Endothelial cell of umbilical vein (primary cell): ENCODE measurements around the gene CDK6.

Source experiments
- EZH2 ChIP-seq: IDR thresholded peaks from 2 replicates; pipeline ENCODE4 v1.6.1; 2012; ENCODE audit warnings: borderline replicate concordance, low read depth, mild to moderate bottlenecking, moderate library complexity, low read length, inconsistent platforms; ENCODE audit not compliant: severe bottlenecking
- FOS ChIP-seq: IDR thresholded peaks from 2 replicates; pipeline ENCODE4 v1.6.1; 2011; ENCODE audit warnings: mild to moderate bottlenecking, low read length, moderate library complexity, borderline replicate concordance; ENCODE audit not compliant: insufficient read depth
- GATA2 ChIP-seq: IDR thresholded peaks from 2 replicates; pipeline ENCODE4 v1.7.0; 2011; ENCODE audit warnings: low read depth, mild to moderate bottlenecking, moderate library complexity, mixed read lengths, low read length; ENCODE audit not compliant: insufficient read length, insufficient read depth
- JUN ChIP-seq: IDR thresholded peaks from 2 replicates; pipeline ENCODE4 v1.6.1; 2011; ENCODE audit warnings: borderline replicate concordance, low read depth; ENCODE audit not compliant: insufficient read length, insufficient read depth
- MYC ChIP-seq: IDR thresholded peaks from one replicate; pipeline ENCODE4 v1.6.1; 2011; ENCODE audit warnings: mild to moderate bottlenecking, low read depth, low read length
- POLR2A ChIP-seq: IDR thresholded peaks from 2 replicates; pipeline ENCODE4 v1.6.1; 2012; ENCODE audit warnings: low read depth, mild to moderate bottlenecking, control low read depth, low read length
- POLR2AphosphoS5 ChIP-seq: IDR thresholded peaks from 2 replicates; pipeline ENCODE4 v1.6.1; 2012; ENCODE audit warnings: low read depth, mild to moderate bottlenecking, control low read depth, low read length, moderate library complexity; ENCODE audit not compliant: insufficient read depth
- TF ChIP-seq, protein P1 (sequence below), 2 donors: IDR thresholded peaks; 1 replicate in 1 of 2; 2 replicates in 1 of 2; pipeline ENCODE4 v1.5.1; 2011; ENCODE audit warnings: low read length in 2 of 2, mild to moderate bottlenecking in 2 of 2, moderate library complexity in 2 of 2, control low read depth in 1 of 2, inconsistent platforms in 1 of 2, low read depth in 1 of 2; ENCODE audit not compliant: insufficient read depth in 1 of 2; ENCODE audit errors: extremely low read depth in 1 of 2
- TF ChIP-seq, protein P2 (sequence below): IDR thresholded peaks from 2 replicates; pipeline ENCODE4 v1.6.1; 2011; ENCODE audit not compliant: insufficient read depth, insufficient read length

DNA sequence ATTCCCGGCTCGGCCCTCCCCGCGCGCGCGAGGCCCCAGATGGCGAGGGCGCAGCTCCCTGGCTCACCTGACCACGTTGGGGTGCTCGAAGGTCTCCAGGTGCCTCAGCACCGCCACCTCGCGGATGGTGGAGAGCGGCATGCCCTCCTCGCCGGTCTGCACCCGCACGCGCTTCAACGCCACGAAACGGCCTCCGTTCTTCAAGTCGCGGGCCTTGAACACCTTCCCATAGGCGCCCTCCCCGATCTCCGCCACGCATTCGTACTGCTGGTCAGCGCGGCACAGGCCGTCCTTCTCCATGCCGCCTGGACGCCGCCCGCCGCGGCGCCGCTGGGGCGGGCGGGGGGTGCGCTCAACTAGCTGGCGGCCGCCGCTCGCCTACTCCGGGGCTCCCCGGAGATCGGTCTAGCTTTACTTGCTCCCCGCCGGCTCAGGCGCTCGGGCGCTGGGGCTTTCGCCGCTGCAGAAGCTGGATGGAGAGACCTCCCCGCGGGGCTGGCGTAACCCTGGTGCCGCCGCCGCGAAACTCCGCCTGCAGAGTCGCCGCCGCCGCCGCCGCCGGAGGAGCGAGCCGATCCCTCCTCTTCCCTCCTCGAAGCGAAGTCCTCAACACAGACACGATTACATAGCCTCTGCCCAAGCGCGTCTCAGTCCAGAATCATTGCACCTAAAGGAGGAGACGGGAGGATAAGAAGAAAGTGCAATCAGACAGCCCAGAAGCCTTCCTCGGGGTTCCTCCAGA is 3.2 kb downstream of the CDK6 start:
- TF ChIP-seq POLR2AphosphoS5 (peak; percentile 51), POLR2A (no peak), EZH2 (no peak), JUN (no peak), MYC (peak; percentile 40), GATA2 (no peak), FOS (no peak)
- TF ChIP-seq, protein P1, sequence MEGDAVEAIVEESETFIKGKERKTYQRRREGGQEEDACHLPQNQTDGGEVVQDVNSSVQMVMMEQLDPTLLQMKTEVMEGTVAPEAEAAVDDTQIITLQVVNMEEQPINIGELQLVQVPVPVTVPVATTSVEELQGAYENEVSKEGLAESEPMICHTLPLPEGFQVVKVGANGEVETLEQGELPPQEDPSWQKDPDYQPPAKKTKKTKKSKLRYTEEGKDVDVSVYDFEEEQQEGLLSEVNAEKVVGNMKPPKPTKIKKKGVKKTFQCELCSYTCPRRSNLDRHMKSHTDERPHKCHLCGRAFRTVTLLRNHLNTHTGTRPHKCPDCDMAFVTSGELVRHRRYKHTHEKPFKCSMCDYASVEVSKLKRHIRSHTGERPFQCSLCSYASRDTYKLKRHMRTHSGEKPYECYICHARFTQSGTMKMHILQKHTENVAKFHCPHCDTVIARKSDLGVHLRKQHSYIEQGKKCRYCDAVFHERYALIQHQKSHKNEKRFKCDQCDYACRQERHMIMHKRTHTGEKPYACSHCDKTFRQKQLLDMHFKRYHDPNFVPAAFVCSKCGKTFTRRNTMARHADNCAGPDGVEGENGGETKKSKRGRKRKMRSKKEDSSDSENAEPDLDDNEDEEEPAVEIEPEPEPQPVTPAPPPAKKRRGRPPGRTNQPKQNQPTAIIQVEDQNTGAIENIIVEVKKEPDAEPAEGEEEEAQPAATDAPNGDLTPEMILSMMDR (IDR thresholded peaks at IDR 0.05; ENCODE audit: extremely low read depth in 1 of 2, insufficient read depth in 1 of 2, low read depth in 1 of 2, low read length in 2 of 2) = peak; percentile 79 to 92
- TF ChIP-seq, protein P2, sequence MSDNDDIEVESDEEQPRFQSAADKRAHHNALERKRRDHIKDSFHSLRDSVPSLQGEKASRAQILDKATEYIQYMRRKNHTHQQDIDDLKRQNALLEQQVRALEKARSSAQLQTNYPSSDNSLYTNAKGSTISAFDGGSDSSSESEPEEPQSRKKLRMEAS = peak; percentile 69
